ENCODE results near the gene KMT2A.

Gene KMT2A

GRCh38 chr11:118572981-118573550, 136.8 kb downstream of the KMT2A start:
- TF ChIP-seq CTCF (IDR thresholded peaks at IDR 0.05; ENCODE audit: low read depth, low read length), result no peak
- peak overlapping the region; percentile 98 for H3K4me3 ChIP-seq (ENCODE audit: low read depth, low read length)

- TF ChIP-seq CTCF (IDR thresholded peaks at IDR 0.05; ENCODE audit: low read depth, low read length), result no peak
- no peak overlapping the region; the same call in none of the 2 replicates for H3K4me3 ChIP-seq (ENCODE audit: low read depth, low read length)
Measured at GRCh38 chr11:118574636-118575035, 138.3 kb downstream of the KMT2A start.
